Adrenal gland (tissue), 19 donors: Measurements from ENCODE around the gene KCNJ1. TPM values are rescaled to one million over a fixed set of nuclear protein-coding genes. Genes with fewer than 3 reads are reported as not detected.

Source experiments
- DNase-seq, 7 donors: peaks; one replicate each; pipeline ENCODE4 v3.0.0-alpha.2; 2019 to 2020
- H3K27ac ChIP-seq, 5 donors: fragments of 200-600 bp; sonication (generic) in 4 of 5; 1 replicate in 3 of 5; 2 replicates in 2 of 5; pipeline versions ENCODE4 v1.5.1 to v1.8.0; 2016 to 2020; ENCODE audit warnings: mild to moderate bottlenecking in 1 of 5
- H3K27me3 ChIP-seq: fragments of 200-600 bp; 2 replicates; pipeline ENCODE4 v1.8.0; 2021
- H3K36me3 ChIP-seq, 2 donors: fragments of 200-600 bp; replicated peaks in 1 of 2; 1 replicate in 1 of 2; 2 replicates in 1 of 2; pipeline versions ENCODE4 v1.5.1 to v1.8.0; 2018 to 2022
- H3K4me1 ChIP-seq, 2 donors: fragments of 200-600 bp; replicated peaks in 1 of 2; 1 replicate in 1 of 2; 2 replicates in 1 of 2; pipeline versions ENCODE4 v1.5.1 to v1.8.0; 2018 to 2021
- H3K4me3 ChIP-seq, 4 donors: fragments of 200-600 bp; sonication (generic) in 3 of 4; one replicate each; pipeline ENCODE4 v1.5.1; 2016 to 2018
- H3K9me3 ChIP-seq, 3 donors: fragments of 200-600 bp; sonication (generic) in 1 of 3; replicated peaks in 1 of 3; 1 replicate in 2 of 3; 2 replicates in 1 of 3; pipeline versions ENCODE4 v1.5.1 to v1.8.0; 2016 to 2021
- CTCF ChIP-seq, 6 experiments: fragments of 450-650 bp in 4 of 6; fragments of 200-600 bp in 2 of 6; sonication (generic) in 1 of 6; IDR thresholded peaks; 1 replicate in 5 of 6; 2 replicates in 1 of 6; pipeline versions ENCODE4 v1.5.1 to v1.8.0; 2016 to 2021; ENCODE audit warnings: antibody characterized with exemption in 6 of 6, mild to moderate bottlenecking in 2 of 6, moderate library complexity in 1 of 6
- POLR2A ChIP-seq, 2 donors: fragments of 450-650 bp; IDR thresholded peaks; one replicate each; pipeline ENCODE4 v1.6.1; 2017; ENCODE audit warnings: antibody characterized with exemption in 2 of 2, mild to moderate bottlenecking in 2 of 2, moderate library complexity in 1 of 2
- WGBS, 4 donors: extraction: QIAGEN DNeasy Blood & Tissue Kit in 2 of 4; methylation state at CpG; one replicate each; pipeline versions ENCODE4 v1.1.5 to v1.1.7; 2013 to 2017; 5-methylcytosine and 5-hydroxymethylcytosine counted together
- intact Hi-C, 2 donors: fragments of 100-400 bp; cut with DNase I; formaldehyde crosslinking; loops; one replicate each; pipeline versions ENCODE4 v1.14.1 to v1.15.0; 2022 to 2023
- long read RNA-seq, 10 donors: library from polyadenylated mRNA in 3 of 10; unstranded in 2 of 10; stranded (forward) in 1 of 10; transcript quantifications; one replicate each; pipeline ENCODE4 v2.0.0 and lab custom pipeline, GENCODE V29; 2021 to 2026
- polyA plus RNA-seq, 3 donors: library from polyadenylated mRNA; stranded (reverse); fragments of 200-250 nt in 2 of 3; fragments of 350-450 nt in 1 of 3; fragmentation: Illumina TruSeq in 1 of 3; extraction: RNeasy Lipid Tissue Mini Kit (QIAGEN cat#74804) in 1 of 3; gene quantifications; one replicate each; pipeline ENCODE4 v1.2.3, GENCODE V29; 2013 to 2014
- total RNA-seq, 9 donors: library from RNA; depleted of rRNA in 4 of 9; stranded (reverse); fragments of >200 nt in 4 of 9; fragments of 120-200 nt in 1 of 9; fragmentation: NEBNext Ultra II Directional in 1 of 9; extraction: Animal tissue kit (Norgen Biotek cat#: 25700) in 1 of 9; gene quantifications; one replicate each; pipeline versions ENCODE4 v1.1.0 to v1.2.4, GENCODE V29; 2013 to 2023
- donor health status: healthy with polysubstance abuse.
- donor health status: Bipolar disorder and iron deficiency.
- donor health status: DM: yes; HTN: yes; CAD: no.
- donor health status: DM: no; HTN: no; CAD: no.
- donor health status: DM: no; HTN: no; CAD: no.
- donor health status: DM: yes; HTN: yes; CAD: no.

The KCNJ1 gene
- total RNA-seq (under 1 TPM in 1 of 9 donors, not detected in 8; 0.06 TPM), polyA plus RNA-seq (under 1 TPM in 2 of 3 donors, not detected in 1; 0.16 to 0.17 TPM)
- long read RNA-seq, donor 1: 0 reads
- long read RNA-seq, donor 2: 0 reads
- long read RNA-seq, donor 3: 0 reads
- long read RNA-seq, donor 4: 0 reads
- long read RNA-seq, donor 5: 0 reads
- long read RNA-seq, donor 6: 0 reads
- long read RNA-seq, donor 7: 0 reads
- long read RNA-seq, donor 8: 0 reads
- long read RNA-seq, donor 9: 0 reads
- long read RNA-seq, donor 10: 0 reads

GRCh38 chr11:128867277-128867676 is at the start of gene KCNJ1:
TSS of gene KCNJ1 (minus strand) at chr11:128867296. CDS start at chr11:128840243, 27,053 bp downstream.
- intact Hi-C loops: no loop called here
- H3K4me1 ChIP-seq: no peaks in the 10 kb centered on the region
- no peak within 1 kb of the TSS for H3K27ac ChIP-seq
- no peak for DNase-seq
- no peaks in the 10 kb centered on the region for H3K36me3 ChIP-seq
- H3K9me3 ChIP-seq: no peaks in the 10 kb centered on the region
- TF ChIP-seq CTCF (IDR thresholded peaks at IDR 0.05) (no peak), POLR2A (IDR thresholded peaks at IDR 0.05) (no peak)
- WGBS, 4 donors: 87 to 91% (median 89%) methylated on average over 8 of the region's 8 CpGs
- no peak within 1 kb of the TSS for H3K4me3 ChIP-seq
- H3K27me3 ChIP-seq: no peaks in the 10 kb centered on the region

- intact Hi-C loops: no loop called here
Measured at GRCh38 chr11:128916681-128917080, 49.6 kb upstream of the KCNJ1 start.

GRCh38 chr11:128916037-128916572 is 49.0 kb upstream of the KCNJ1 start:
- TF ChIP-seq POLR2A (IDR thresholded peaks at IDR 0.05): no peak
- TF ChIP-seq CTCF (IDR thresholded peaks at IDR 0.05): no peak
- WGBS, 4 donors: 65 to 80% (median 74%) methylated on average over 3 of the region's 3 CpGs
- Histone ChIP-seq H3K27ac (no peak overlapping the region), H3K9me3 (no peaks in the 10 kb centered on the region), H3K27me3 (no peaks in the 10 kb centered on the region), H3K4me1 (no peaks in the 10 kb centered on the region), H3K36me3 (peaks cover 0 to 28% of the 10 kb centered on the region in 2 donors), H3K4me3 (no peak overlapping the region)
- DNase-seq: no peak
- intact Hi-C loops: no loop called here

More at GRCh38 chr11:128916681-128917080, 49.6 kb upstream of the KCNJ1 start:
- Histone ChIP-seq H3K36me3 (peaks cover 0 to 23% of the 10 kb centered on the region in 2 donors), H3K4me1 (no peaks in the 10 kb centered on the region), H3K27me3 (no peaks in the 10 kb centered on the region), H3K9me3 (no peaks in the 10 kb centered on the region), H3K27ac (no peak overlapping the region), H3K4me3 (no peak overlapping the region)
- TF ChIP-seq CTCF (IDR thresholded peaks at IDR 0.05) (no peak), POLR2A (IDR thresholded peaks at IDR 0.05) (no peak)
- WGBS, 4 donors: 77 to 94% (median 87%) methylated on average over 2 of the region's 2 CpGs
- DNase-seq: no peak

GRCh38 chr11:128915149-128915521 is 48.0 kb upstream of the KCNJ1 start:
- DNase-seq: no peak
- Histone ChIP-seq H3K27me3 (no peaks in the 10 kb centered on the region), H3K9me3 (no peaks in the 10 kb centered on the region), H3K4me3 (no peak overlapping the region), H3K36me3 (peaks cover 0 to 31% of the 10 kb centered on the region in 2 donors), H3K4me1 (no peaks in the 10 kb centered on the region), H3K27ac (no peak overlapping the region)
- WGBS, 4 donors: 57 to 75% (median 73%) methylated on average over 6 of the region's 6 CpGs
- no peak for TF ChIP-seq POLR2A (IDR thresholded peaks at IDR 0.05)
- TF ChIP-seq CTCF (IDR thresholded peaks at IDR 0.05): no peak
- intact Hi-C loops: no loop called here
